SK-N-SH treated with all-trans-retinoic acid at 6 μM for 48 hours (cell line): ENCODE measurements around the gene MOGAT1.

Source experiments
- ATAC-seq: fragments of 200-7000 bp; cut with Tn5 transposase; 3 replicates; pipeline ENCODE4 v1.9.1; 2020; ENCODE audit warnings: mild to moderate bottlenecking, moderate library complexity
- BACH2 ChIP-seq: fragments of 250-450 bp; sonication (Bioruptor Pico); IDR thresholded peaks from 2 replicates; pipeline ENCODE4 v1.9.0; 2021; ENCODE audit warnings: mild to moderate bottlenecking, borderline replicate concordance
- CSDC2 ChIP-seq: fragments of 250-450 bp; sonication (Bioruptor Pico); IDR thresholded peaks from 2 replicates; pipeline ENCODE4 v1.5.0; 2020; ENCODE audit warnings: mild to moderate bottlenecking, moderate library complexity
- ESRRG ChIP-seq: fragments of 250-450 bp; sonication (Bioruptor Pico); IDR thresholded peaks from 2 replicates; pipeline ENCODE4 v1.6.1; 2021; ENCODE audit warnings: mild to moderate bottlenecking
- GLIS3 ChIP-seq: fragments of 250-450 bp; sonication (Bioruptor Pico); IDR thresholded peaks from 2 replicates; pipeline ENCODE4 v1.5.0; 2020; ENCODE audit warnings: mild to moderate bottlenecking, moderate library complexity
- ISL1 ChIP-seq: fragments of 250-450 bp; sonication (Bioruptor Pico); IDR thresholded peaks from 2 replicates; pipeline ENCODE4 v2.1.2; 2022; ENCODE audit warnings: mild to moderate bottlenecking, moderate library complexity
- OSR1 ChIP-seq: fragments of 250-450 bp; sonication (Bioruptor Pico); IDR thresholded peaks from 2 replicates; pipeline ENCODE4 v1.8.0; 2022; ENCODE audit warnings: moderate library complexity, mild to moderate bottlenecking, inconsistent platforms
- PPARA ChIP-seq: fragments of 250-450 bp; sonication (Bioruptor Pico); IDR thresholded peaks from 2 replicates; pipeline ENCODE4 v1.5.0; 2020; ENCODE audit warnings: mild to moderate bottlenecking, borderline replicate concordance
- RARB ChIP-seq: fragments of 250-450 bp; sonication (Bioruptor Pico); IDR thresholded peaks from 2 replicates; pipeline ENCODE4 v1.8.0; 2021; ENCODE audit warnings: mild to moderate bottlenecking, moderate library complexity
- SNAI2 ChIP-seq: fragments of 250-450 bp; sonication (Bioruptor Pico); IDR thresholded peaks from 2 replicates; pipeline ENCODE4 v1.5.0; 2020; ENCODE audit warnings: mild to moderate bottlenecking, moderate library complexity
- TCF4 ChIP-seq: fragments of 250-450 bp; sonication (Bioruptor Pico); IDR thresholded peaks from 2 replicates; pipeline ENCODE4 v1.8.0; 2021; ENCODE audit warnings: mild to moderate bottlenecking, moderate library complexity, borderline replicate concordance
- TOX ChIP-seq: fragments of 250-450 bp; sonication (Bioruptor Pico); IDR thresholded peaks from 2 replicates; pipeline ENCODE4 v1.8.0; 2021; ENCODE audit warnings: mild to moderate bottlenecking, moderate library complexity, borderline replicate concordance
- ZC3H10 ChIP-seq: fragments of 250-450 bp; sonication (Bioruptor Pico); IDR thresholded peaks from 2 replicates; pipeline ENCODE4 v1.5.1; 2021; ENCODE audit warnings: mild to moderate bottlenecking, moderate library complexity
- ZFP3 ChIP-seq: fragments of 250-450 bp; sonication (Bioruptor Pico); IDR thresholded peaks from 2 replicates; pipeline ENCODE4 v1.5.0; 2020; ENCODE audit warnings: mild to moderate bottlenecking, moderate library complexity
- ZFP30 ChIP-seq: fragments of 450-650 bp; formaldehyde crosslinking; IDR thresholded peaks from 2 replicates; pipeline ENCODE4 v1.5.0; 2022; ENCODE audit warnings: mild to moderate bottlenecking, moderate library complexity
- ZNF565 ChIP-seq: fragments of 450-650 bp; formaldehyde crosslinking; conservative IDR thresholded peaks from 2 replicates; pipeline ENCODE4 v1.5.0; 2020; ENCODE audit warnings: low read depth, mild to moderate bottlenecking, moderate library complexity
- ZNF8 ChIP-seq: fragments of 450-650 bp; formaldehyde crosslinking; IDR thresholded peaks from 2 replicates; pipeline ENCODE4 v1.5.0; 2020; ENCODE audit warnings: mild to moderate bottlenecking, moderate library complexity
- TF ChIP-seq, protein P1 (sequence below): fragments of 250-450 bp; sonication (Bioruptor Pico); IDR thresholded peaks from 2 replicates; pipeline ENCODE4 v1.5.1; 2021; ENCODE audit warnings: mild to moderate bottlenecking, moderate library complexity
- TF ChIP-seq, protein P2 (sequence below): fragments of 250-450 bp; sonication (Bioruptor Pico); IDR thresholded peaks from 2 replicates; pipeline ENCODE4 v1.5.0; 2020; ENCODE audit warnings: mild to moderate bottlenecking, moderate library complexity
- TF ChIP-seq, protein P3 (sequence below): fragments of 250-450 bp; sonication (Bioruptor Pico); IDR thresholded peaks from 2 replicates; pipeline ENCODE4 v1.8.0; 2020; ENCODE audit warnings: mild to moderate bottlenecking, moderate library complexity, borderline replicate concordance
- TF ChIP-seq, protein P4 (sequence below): fragments of 250-450 bp; sonication (Bioruptor Pico); IDR thresholded peaks from 2 replicates; pipeline ENCODE4 v1.8.0; 2021; ENCODE audit warnings: low read depth, mild to moderate bottlenecking, moderate library complexity, borderline replicate concordance
- TF ChIP-seq, protein P5 (sequence below): fragments of 250-450 bp; sonication (Bioruptor Pico); IDR thresholded peaks from 2 replicates; pipeline ENCODE4 v1.5.1; 2020; ENCODE audit warnings: low read depth, mild to moderate bottlenecking, moderate library complexity

Gene MOGAT1

DNA sequence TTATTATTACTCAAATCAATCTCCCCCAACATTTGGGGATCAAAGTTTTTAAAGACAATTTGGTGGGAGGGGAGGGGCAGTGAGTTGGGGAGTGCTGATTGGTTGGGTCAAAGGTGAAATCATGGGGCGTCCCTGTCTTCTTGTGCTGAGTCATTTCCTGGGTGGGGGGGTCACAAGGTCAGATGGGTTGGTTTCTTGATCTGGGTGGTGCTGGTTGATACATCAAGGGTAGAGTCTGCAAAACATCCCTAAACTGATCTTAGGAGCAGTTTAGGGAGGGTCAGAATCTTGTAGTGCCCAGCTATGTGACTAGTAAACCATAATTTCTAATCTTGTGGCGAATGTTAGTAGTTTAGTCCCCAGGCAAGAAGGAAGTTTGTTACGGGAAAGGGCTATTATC lies 67.4 kb downstream of the MOGAT1 start:
- TF ChIP-seq ZC3H10 (no peak), CSDC2 (CRISPR knock-in tag) (no peak), TCF4 (CRISPR knock-in tag) (no peak), TOX (CRISPR knock-in tag) (no peak), ZFP30 (CRISPR knock-in tag) (no peak), ZNF8 (CRISPR knock-in tag) (no peak), RARB (CRISPR knock-in tag) (no peak), ESRRG (no peak), GLIS3 (CRISPR knock-in tag) (no peak), ZNF565 (no peak), SNAI2 (CRISPR knock-in tag) (no peak), PPARA (CRISPR knock-in tag) (no peak), ISL1 (CRISPR knock-in tag) (no peak), ZFP3 (no peak)
- TF ChIP-seq, protein P1, sequence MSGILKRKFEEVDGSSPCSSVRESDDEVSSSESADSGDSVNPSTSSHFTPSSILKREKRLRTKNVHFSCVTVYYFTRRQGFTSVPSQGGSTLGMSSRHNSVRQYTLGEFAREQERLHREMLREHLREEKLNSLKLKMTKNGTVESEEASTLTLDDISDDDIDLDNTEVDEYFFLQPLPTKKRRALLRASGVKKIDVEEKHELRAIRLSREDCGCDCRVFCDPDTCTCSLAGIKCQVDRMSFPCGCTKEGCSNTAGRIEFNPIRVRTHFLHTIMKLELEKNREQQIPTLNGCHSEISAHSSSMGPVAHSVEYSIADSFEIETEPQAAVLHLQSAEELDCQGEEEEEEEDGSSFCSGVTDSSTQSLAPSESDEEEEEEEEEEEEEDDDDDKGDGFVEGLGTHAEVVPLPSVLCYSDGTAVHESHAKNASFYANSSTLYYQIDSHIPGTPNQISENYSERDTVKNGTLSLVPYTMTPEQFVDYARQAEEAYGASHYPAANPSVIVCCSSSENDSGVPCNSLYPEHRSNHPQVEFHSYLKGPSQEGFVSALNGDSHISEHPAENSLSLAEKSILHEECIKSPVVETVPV (CRISPR knock-in tag), result no peak
- TF ChIP-seq, protein P2, sequence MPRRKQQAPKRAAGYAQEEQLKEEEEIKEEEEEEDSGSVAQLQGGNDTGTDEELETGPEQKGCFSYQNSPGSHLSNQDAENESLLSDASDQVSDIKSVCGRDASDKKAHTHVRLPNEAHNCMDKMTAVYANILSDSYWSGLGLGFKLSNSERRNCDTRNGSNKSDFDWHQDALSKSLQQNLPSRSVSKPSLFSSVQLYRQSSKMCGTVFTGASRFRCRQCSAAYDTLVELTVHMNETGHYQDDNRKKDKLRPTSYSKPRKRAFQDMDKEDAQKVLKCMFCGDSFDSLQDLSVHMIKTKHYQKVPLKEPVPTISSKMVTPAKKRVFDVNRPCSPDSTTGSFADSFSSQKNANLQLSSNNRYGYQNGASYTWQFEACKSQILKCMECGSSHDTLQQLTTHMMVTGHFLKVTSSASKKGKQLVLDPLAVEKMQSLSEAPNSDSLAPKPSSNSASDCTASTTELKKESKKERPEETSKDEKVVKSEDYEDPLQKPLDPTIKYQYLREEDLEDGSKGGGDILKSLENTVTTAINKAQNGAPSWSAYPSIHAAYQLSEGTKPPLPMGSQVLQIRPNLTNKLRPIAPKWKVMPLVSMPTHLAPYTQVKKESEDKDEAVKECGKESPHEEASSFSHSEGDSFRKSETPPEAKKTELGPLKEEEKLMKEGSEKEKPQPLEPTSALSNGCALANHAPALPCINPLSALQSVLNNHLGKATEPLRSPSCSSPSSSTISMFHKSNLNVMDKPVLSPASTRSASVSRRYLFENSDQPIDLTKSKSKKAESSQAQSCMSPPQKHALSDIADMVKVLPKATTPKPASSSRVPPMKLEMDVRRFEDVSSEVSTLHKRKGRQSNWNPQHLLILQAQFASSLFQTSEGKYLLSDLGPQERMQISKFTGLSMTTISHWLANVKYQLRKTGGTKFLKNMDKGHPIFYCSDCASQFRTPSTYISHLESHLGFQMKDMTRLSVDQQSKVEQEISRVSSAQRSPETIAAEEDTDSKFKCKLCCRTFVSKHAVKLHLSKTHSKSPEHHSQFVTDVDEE (CRISPR knock-in tag), result no peak
- TF ChIP-seq, protein P3, sequence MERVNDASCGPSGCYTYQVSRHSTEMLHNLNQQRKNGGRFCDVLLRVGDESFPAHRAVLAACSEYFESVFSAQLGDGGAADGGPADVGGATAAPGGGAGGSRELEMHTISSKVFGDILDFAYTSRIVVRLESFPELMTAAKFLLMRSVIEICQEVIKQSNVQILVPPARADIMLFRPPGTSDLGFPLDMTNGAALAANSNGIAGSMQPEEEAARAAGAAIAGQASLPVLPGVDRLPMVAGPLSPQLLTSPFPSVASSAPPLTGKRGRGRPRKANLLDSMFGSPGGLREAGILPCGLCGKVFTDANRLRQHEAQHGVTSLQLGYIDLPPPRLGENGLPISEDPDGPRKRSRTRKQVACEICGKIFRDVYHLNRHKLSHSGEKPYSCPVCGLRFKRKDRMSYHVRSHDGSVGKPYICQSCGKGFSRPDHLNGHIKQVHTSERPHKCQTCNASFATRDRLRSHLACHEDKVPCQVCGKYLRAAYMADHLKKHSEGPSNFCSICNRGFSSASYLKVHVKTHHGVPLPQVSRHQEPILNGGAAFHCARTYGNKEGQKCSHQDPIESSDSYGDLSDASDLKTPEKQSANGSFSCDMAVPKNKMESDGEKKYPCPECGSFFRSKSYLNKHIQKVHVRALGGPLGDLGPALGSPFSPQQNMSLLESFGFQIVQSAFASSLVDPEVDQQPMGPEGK (CRISPR knock-in tag), result no peak
- no peak for ATAC-seq

DNA sequence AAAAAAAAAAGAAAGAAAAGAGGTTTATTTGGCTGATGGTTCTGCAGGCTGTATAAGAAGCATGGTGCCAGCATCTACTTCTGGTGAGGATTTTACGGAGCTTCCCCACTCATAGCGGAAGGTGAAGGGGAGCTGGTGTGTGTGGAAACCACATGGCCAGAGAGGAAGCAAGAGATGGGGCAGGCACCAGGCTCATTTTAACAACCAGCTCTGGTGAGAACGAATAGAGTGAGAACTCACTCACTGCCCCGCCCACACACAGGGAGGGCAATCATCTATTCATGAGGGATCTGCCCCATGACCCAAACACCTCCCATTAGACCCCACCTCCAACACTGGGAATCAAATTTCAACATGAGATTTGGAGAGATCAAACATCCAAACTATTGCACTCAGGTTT lies 68.5 kb downstream of the MOGAT1 start:
- no peak for TF ChIP-seq ZNF8 (CRISPR knock-in tag)
- TF ChIP-seq ZFP3, result no peak
- no peak for TF ChIP-seq PPARA (CRISPR knock-in tag)
- TF ChIP-seq BACH2, result no peak
- ATAC-seq, result no peak

DNA sequence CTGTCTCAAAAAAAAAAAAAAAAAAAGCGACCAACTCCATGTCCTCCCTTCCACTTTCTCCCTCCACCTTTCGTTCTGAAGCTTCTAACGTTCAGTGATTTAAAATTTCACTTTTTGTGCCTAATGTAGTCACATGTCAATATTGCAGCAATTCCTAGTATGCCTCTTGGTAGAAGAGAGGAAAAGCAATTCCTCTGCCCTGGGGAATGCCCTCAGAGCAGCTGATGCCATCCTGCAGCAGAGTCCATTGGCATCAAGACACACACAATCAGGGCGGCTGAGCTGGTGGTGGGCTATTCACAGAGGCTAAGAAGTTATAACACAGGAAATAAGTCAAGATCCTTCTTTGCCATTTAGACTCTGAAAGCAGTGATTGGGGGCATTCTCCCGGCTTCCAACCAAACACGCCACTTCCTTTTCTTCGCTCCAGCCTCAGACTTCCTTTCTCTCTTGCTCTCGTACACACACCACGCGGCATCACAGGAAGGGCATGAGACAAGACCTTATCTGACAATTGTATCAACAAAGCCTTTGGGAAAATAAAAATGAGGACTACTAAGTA lies 71.9 kb downstream of the MOGAT1 start:
- ATAC-seq, result no peak
- no peak for TF ChIP-seq TCF4 (CRISPR knock-in tag)
- no peak for TF ChIP-seq TOX (CRISPR knock-in tag)
- TF ChIP-seq, protein P2 (CRISPR knock-in tag), result no peak
- no peak for TF ChIP-seq PPARA (CRISPR knock-in tag)
- TF ChIP-seq, protein P4, sequence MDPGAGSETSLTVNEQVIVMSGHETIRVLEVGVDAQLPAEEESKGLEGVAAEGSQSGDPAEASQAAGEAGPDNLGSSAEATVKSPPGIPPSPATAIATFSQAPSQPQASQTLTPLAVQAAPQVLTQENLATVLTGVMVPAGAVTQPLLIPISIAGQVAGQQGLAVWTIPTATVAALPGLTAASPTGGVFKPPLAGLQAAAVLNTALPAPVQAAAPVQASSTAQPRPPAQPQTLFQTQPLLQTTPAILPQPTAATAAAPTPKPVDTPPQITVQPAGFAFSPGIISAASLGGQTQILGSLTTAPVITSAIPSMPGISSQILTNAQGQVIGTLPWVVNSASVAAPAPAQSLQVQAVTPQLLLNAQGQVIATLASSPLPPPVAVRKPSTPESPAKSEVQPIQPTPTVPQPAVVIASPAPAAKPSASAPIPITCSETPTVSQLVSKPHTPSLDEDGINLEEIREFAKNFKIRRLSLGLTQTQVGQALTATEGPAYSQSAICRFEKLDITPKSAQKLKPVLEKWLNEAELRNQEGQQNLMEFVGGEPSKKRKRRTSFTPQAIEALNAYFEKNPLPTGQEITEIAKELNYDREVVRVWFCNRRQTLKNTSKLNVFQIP, result no peak
- TF ChIP-seq, protein P3 (CRISPR knock-in tag), result no peak
- no peak for TF ChIP-seq ZNF565
- TF ChIP-seq ZC3H10, result no peak
- no peak for TF ChIP-seq ISL1 (CRISPR knock-in tag)
- TF ChIP-seq, protein P1 (CRISPR knock-in tag), result no peak
- TF ChIP-seq CSDC2 (CRISPR knock-in tag), result no peak
- TF ChIP-seq GLIS3 (CRISPR knock-in tag), result no peak
- TF ChIP-seq RARB (CRISPR knock-in tag), result no peak
- TF ChIP-seq, protein P5, sequence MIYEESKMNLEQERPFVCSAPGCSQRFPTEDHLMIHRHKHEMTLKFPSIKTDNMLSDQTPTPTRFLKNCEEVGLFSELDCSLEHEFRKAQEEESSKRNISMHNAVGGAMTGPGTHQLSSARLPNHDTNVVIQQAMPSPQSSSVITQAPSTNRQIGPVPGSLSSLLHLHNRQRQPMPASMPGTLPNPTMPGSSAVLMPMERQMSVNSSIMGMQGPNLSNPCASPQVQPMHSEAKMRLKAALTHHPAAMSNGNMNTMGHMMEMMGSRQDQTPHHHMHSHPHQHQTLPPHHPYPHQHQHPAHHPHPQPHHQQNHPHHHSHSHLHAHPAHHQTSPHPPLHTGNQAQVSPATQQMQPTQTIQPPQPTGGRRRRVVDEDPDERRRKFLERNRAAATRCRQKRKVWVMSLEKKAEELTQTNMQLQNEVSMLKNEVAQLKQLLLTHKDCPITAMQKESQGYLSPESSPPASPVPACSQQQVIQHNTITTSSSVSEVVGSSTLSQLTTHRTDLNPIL, result no peak
- TF ChIP-seq OSR1 (CRISPR knock-in tag), result no peak
- no peak for TF ChIP-seq SNAI2 (CRISPR knock-in tag)
- TF ChIP-seq ZFP3, result no peak
